HG03460 (cell line): Measurements from ENCODE around the gene SLC4A4.

ENCODE experiments used
- ATAC-seq: cut with Tn5 transposase; IDR thresholded peaks from one replicate; pipeline ENCODE4 v1.9.1; 2021; ENCODE audit not compliant: unreplicated experiment

Gene SLC4A4

GRCh38 chr4:71526637-71527406 is 188.0 kb downstream of the SLC4A4 start:
- ATAC-seq = no peak

DNA sequence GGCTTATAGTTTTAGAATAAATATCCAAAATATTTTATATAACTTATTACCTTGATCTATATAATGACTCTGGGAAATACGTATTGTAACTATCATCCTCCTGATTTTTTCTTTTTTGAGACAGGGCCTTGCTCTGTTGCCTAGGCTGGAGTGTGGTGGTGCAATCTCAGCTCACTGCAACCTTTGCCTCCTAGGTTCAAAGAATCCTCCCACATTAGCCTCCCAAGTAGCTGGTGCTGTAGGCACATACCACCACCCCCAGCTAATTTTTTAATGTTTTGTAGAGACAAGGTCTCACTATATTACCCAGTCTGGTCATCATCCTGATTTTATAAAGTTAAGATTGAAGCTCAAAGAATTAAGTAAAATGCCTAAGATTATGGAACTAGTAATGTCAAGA is 193.6 kb downstream of the SLC4A4 start:
- ATAC-seq = no peak

DNA sequence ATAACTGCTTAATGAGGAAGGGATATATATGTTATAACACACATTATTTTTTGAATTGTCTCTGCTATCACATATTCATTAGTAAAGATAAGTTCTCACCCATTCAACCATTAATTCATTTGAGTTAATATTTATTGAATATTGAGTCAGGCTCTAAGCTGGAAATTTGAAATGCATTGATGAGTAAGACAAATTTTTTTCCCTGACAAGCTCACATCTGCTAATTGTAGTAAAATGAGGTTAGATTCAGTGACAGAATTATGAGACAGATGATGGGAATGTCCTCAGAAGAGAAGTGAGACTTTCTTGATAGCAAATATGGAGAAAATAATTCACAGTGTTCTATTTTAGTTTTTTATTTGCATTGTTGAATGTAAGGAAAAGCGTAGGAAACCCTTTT is 194.3 kb downstream of the SLC4A4 start:
- no peak for ATAC-seq

- ATAC-seq = no peak
Observed at GRCh38 chr4:71537551-71538065, 198.8 kb downstream of the SLC4A4 start.

DNA sequence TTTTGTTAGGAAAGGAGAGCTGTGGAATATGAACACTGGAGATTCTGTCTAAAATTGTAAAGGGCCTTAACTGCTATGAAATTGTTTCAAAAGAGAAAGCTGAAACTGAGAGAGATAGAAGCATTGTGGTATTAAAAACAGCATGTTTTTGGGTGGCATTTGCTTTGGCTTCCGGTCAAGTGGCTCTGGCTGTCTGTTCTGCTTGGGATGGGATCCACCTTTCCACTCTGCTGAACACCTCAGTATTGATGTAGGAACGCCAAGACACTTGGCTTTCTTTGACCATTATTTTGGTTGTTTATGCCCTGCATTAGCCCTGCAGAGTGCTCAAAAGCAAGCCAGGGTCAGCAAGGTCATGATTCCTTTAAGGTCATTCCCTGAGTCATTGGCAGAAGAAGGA is 199.7 kb downstream of the SLC4A4 start:
- ATAC-seq = no peak

DNA sequence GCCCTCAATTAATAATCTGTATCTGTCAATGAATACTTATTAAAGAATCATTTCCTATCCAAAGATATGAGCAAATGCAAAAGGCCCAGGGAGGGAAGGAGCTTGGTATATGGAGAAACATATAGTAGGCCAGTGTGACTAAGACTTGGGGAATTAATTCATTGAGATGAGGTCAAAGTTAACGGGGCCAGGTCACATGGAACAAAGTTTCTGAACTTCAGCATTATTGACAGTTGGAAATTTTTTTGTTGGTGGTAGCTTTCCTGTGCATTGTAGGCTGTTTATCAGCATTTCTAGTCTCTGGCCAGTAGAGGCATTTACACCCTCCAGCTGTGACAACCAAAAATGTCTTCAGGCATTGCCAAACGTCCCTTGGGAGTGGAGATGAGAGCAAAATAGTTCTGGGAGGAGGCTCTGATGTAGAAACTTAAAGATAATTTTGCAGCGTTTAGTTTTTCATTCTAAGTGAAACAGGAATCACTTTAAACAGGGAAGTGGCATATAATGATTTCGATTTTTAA is 202.0 kb downstream of the SLC4A4 start:
- no peak for ATAC-seq

- ATAC-seq = no peak
Observed at GRCh38 chr4:71541541-71541940, 202.7 kb downstream of the SLC4A4 start.

GRCh38 chr4:71545168-71545567 is 206.3 kb downstream of the SLC4A4 start:
- ATAC-seq = no peak

GRCh38 chr4:71549516-71550160 is 210.8 kb downstream of the SLC4A4 start:
- ATAC-seq = no peak

DNA sequence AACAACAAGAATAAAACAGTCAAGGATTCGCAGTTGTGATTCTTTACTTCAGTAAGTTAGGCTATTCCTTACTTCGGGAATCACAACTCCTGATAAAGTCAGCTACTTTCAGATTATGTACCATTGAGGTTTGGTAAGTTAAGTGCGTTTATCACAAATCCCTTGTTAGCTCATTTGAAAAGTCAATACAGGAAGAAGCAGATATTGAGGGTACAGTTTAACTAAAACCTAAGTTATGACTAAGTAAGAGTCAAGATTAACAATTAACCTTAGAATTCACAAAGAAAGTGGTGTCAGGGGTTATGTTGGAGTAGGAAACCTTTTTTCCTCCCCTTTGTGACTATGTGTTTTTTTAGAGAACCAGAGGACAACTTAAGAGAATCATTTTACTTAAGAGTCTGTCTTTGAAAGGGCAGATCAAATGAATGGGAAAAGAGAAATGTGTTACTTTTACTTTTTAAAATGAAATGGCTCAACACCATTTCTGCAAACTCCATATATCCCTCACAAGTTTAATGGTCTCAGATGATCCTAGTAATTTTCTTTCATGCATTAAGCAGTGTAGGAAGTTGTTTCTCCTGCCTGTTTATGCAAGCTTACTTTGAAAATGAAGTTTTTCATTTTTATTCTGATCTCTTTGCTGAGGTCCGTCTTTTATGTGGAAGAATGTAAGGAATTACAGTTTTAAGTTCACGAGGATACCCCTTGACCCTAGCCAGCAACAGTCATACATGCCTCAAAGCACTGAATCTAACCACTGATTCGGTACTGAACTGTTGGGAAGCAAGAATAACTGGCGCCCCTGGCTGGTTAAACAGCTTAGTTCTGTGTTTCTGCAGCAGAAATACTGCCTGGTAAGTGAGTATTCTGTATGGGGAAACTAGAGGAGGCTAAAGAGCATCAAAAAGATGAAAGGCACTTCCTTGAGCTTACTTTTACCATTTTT is 211.7 kb downstream of the SLC4A4 start:
- no peak for ATAC-seq

DNA sequence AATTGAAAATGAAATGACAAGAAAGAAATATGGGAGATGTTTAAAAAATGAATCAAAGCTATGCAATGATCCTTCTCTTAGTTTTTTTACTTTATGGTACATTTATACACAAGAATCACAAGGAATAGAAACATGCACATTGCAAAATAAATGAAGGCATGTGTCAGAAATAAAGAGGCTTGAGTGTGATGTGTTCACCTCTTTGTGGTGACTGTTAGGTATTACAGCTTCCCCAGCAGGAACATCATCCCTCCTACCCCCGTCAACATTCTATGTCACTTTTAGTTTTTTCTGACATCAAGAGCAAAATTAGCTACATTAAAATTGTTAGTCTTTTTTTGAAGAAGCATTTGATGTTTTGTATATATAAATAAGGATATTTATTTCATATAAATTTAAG is 214.8 kb downstream of the SLC4A4 start:
- peak; percentile 43 for ATAC-seq

DNA sequence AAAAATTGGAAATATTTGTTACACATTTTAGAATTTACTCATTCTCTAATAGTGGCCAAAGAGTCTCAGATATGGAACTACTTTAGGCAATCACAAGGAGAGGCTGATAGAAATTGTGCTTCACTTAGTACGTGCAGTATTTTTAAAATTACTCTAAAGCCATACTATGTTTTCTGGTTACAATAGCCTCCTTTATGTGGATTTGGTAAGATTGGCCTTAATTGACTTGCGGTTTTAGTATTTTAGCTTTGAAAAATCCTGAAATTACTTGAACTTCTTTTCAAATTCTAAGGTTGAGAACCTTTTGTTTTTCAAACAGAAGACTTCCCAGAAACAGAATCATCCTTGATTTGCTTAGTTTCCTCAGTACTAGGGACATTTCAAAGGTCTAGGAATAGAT is 215.2 kb downstream of the SLC4A4 start:
- ATAC-seq = no peak

DNA sequence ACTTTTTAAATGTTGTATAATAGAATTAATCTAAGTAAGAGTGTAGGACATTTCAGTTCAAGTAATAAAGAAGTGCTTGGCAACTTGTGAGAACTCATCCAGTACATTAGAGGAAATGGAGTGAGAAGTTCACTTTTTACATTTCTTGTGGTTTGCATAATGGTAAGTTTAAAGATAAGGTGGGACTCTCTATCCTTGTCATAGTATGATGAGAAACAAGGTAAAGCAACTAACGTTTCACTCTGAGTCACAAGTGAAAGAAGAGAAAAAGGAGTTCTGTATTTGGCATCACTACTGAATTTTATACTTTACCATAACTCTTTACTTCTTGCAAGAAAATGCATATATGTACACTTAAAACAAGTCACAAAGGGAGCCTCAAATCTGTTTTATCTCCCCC is 219.4 kb downstream of the SLC4A4 start:
- ATAC-seq = peak; percentile 85

DNA sequence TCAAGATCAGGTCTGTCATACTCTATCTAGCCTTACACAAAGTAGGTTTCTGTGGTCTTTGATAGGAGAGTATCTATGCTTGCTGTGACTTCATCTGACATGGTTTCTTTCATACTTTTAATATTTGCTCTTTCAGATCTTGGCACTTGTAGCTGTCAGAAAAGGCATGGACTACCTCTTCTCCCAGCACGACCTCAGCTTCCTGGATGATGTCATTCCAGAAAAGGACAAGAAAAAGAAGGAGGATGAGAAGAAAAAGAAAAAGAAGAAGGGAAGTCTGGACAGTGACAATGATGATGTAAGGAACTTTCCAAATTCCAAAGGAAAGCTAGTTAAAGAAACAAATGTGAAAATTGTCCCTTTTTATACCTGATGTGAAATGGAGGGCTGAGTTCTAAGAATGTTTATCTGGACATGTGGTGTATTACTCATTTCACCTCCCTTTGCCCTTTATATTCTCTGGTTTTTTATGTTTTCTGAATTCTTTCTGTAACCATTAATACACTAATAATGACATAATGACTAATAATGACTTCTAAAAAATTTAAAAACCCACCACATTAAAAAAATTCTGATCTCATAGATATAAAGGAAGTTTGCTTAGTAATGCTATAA is 221.2 kb downstream of the SLC4A4 start:
- no peak for ATAC-seq

GRCh38 chr4:71564775-71565174 is 226.0 kb downstream of the SLC4A4 start:
- no peak for ATAC-seq

GRCh38 chr4:71566856-71567255 is 228.0 kb downstream of the SLC4A4 start:
- no peak for ATAC-seq

GRCh38 chr4:71568131-71568530 is 229.3 kb downstream of the SLC4A4 start:
- ATAC-seq = no peak

DNA sequence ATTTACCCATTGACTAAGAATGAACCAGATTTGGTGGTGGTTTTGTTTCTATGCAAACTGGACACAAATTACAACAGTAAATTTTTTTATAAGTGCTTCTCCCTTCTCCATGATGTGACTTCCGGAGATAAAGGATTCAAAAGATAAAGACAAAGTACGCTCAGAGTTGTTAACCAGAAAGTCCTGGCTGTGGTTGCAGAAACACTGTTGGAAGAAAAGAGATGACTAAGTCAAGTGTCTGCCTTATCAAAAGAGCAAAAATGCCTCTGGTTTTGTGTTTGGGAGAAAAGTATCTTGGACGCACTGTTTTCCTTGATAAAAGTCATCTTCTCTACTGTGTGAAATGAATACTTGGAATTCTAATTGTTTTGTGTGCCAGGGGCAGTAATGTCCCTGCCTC is 231.7 kb downstream of the SLC4A4 start:
- no peak for ATAC-seq

DNA sequence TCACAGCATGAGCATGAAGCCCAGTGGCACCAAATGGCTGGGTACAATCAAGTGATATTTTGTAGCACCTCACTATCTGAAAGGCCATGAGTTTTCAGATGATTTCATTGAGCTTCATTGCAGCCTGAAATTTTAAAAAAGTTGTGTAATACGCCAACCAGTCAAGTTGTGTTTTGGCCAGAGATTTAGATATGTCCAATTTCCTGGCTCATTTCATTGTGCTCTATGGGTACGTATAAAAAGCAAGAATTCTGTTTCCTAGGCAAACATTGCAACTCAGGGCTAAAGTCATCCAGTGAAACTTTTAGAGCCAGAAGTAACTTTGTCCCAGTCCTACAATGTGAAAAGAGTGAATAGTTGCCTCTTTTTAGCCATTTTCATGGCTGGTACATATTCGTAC is 232.5 kb downstream of the SLC4A4 start:
- ATAC-seq = no peak

DNA sequence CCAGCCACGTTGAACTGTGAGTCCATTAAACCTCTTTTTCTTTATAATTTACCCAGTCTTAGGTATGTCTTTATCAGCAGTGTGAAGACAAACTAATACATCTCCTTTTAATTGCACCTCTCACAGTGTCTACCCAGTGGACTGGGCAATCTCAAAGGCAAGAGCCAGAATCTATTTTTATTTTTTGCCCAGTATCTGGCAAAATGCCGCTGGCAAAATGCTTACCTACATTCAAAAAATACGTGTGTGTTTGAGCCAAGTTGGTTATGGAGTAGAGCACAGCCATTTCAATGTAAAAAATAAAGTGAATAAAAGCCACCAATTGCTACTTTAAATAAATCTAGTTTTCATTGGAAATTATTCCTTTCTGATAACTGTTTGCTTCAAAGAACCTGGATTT is 245.2 kb downstream of the SLC4A4 start:
- ATAC-seq = no peak

GRCh38 chr4:71584585-71584984 is 245.8 kb downstream of the SLC4A4 start:
- ATAC-seq = no peak
